ENCODE measurements around the gene HTATSF1. TPM values are rescaled to one million over a fixed set of nuclear protein-coding genes. Genes with fewer than 3 reads are reported as not detected.

HTATSF1 gene
- total RNA-seq, 1 experiment from 2014 or later: 39.7 TPM

GRCh38 chrX:136487647-136488046 lies 9.7 kb upstream of the HTATSF1 start, which contains the start of gene BRS3 (continued):
- TF ChIP-seq EZH2 (IDR thresholded peaks at IDR 0.05) (no peak), CBX3 (IDR thresholded peaks at IDR 0.05; ENCODE audit: low read depth) (no peak), JUND (IDR thresholded peaks at IDR 0.05) (no peak), RAD21 (IDR thresholded peaks at IDR 0.05; ENCODE audit: low read depth) (no peak), SP1 (IDR thresholded peaks at IDR 0.05; ENCODE audit: low read depth) (no peak)
- TF ChIP-seq, protein P1, sequence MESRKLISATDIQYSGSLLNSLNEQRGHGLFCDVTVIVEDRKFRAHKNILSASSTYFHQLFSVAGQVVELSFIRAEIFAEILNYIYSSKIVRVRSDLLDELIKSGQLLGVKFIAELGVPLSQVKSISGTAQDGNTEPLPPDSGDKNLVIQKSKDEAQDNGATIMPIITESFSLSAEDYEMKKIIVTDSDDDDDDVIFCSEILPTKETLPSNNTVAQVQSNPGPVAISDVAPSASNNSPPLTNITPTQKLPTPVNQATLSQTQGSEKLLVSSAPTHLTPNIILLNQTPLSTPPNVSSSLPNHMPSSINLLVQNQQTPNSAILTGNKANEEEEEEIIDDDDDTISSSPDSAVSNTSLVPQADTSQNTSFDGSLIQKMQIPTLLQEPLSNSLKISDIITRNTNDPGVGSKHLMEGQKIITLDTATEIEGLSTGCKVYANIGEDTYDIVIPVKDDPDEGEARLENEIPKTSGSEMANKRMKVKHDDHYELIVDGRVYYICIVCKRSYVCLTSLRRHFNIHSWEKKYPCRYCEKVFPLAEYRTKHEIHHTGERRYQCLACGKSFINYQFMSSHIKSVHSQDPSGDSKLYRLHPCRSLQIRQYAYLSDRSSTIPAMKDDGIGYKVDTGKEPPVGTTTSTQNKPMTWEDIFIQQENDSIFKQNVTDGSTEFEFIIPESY (IDR thresholded peaks at IDR 0.05; ENCODE audit: extremely low read depth, insufficient replicate concordance, low read length): no peak

DNA sequence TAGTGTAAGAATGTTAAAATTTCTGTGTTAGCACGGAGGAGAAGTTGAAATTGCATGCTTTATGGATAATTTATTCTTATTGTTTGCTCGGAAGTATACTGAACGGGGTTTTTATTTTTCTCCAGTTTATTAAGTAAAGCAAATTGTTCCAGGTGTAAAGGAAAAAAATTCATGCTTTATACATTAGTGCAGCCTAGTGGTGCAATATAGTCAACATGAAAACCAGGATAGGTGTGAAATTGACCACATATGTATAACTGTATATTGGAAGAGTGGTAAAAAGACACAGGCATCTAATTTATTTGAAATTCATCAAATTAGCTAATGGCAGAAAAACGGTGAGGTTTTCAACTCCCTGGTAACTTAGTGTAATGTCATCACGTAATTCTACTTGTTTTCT lies 8.7 kb upstream of the HTATSF1 start:
- no peaks in the 10 kb centered on the region for H3K79me2 ChIP-seq (ENCODE audit: insufficient read depth, low read length)
- H2AFZ ChIP-seq (ENCODE audit: low read depth, low read length, poor library complexity, severe bottlenecking): no peak overlapping the region
- TF ChIP-seq RAD21 (IDR thresholded peaks at IDR 0.05; ENCODE audit: low read depth): peak; percentile 45
- TF ChIP-seq ELF1 (IDR thresholded peaks at IDR 0.05; ENCODE audit: borderline replicate concordance, low read depth): no peak
- TF ChIP-seq, protein P2, sequence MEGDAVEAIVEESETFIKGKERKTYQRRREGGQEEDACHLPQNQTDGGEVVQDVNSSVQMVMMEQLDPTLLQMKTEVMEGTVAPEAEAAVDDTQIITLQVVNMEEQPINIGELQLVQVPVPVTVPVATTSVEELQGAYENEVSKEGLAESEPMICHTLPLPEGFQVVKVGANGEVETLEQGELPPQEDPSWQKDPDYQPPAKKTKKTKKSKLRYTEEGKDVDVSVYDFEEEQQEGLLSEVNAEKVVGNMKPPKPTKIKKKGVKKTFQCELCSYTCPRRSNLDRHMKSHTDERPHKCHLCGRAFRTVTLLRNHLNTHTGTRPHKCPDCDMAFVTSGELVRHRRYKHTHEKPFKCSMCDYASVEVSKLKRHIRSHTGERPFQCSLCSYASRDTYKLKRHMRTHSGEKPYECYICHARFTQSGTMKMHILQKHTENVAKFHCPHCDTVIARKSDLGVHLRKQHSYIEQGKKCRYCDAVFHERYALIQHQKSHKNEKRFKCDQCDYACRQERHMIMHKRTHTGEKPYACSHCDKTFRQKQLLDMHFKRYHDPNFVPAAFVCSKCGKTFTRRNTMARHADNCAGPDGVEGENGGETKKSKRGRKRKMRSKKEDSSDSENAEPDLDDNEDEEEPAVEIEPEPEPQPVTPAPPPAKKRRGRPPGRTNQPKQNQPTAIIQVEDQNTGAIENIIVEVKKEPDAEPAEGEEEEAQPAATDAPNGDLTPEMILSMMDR (IDR thresholded peaks at IDR 0.05 in 2 of 3, conservative IDR thresholded peaks at IDR 0.05 in 1 of 3; ENCODE audit: borderline replicate concordance in 1 of 3, insufficient read depth in 1 of 3, low read depth in 2 of 3, low read length in 2 of 3): peak in 1 of 3 experiments; percentile 16; a peak in 1 of 6 replicates
- RAD21 ChIA-PET (ENCODE audit: low non-redundant PET in 1 of 2, low total read pairs in 2 of 2, uncharacterized antibody in 2 of 2, unreplicated experiment in 2 of 2): no interaction called here
- BruUV-seq (replicated peaks): no TSS peak
- no peaks in the 10 kb centered on the region for H3K4me1 ChIP-seq (ENCODE audit: control insufficient read depth in 1 of 2, insufficient read depth in 2 of 2, low read length in 2 of 2)
- ATAC-seq (no peak), DNase-seq (ENCODE audit: low read depth, low spot score) (no peak)
- POLR2A ChIA-PET: no interaction called here
- CTCF ChIA-PET: interaction anchor here (1.6 kb wide), 1 partner anchor 460 kb away, joined by 5 read pairs; no protein-coding TSS in a partner anchor
- H3K9me2 ChIP-seq (ENCODE audit: insufficient read depth): no peaks in the 10 kb centered on the region
- H3K36me3 ChIP-seq (ENCODE audit: control insufficient read depth in 1 of 2, insufficient read depth in 2 of 2, low read length in 2 of 2): no peaks in the 10 kb centered on the region
- H3K27ac ChIP-seq (ENCODE audit: low read depth, low read length): no peak overlapping the region
- H3K9ac ChIP-seq (ENCODE audit: low read length): no peak overlapping the region
- H4K20me1 ChIP-seq (ENCODE audit: insufficient read depth): no peaks in the 10 kb centered on the region
- H3K9me3 ChIP-seq (ENCODE audit: control insufficient read depth in 1 of 2, insufficient read depth in 1 of 2, low read depth in 1 of 2, low read length in 2 of 2): no peaks in the 10 kb centered on the region
- intact Hi-C loops (cut with micrococcal nuclease): loop anchor here (1.0 kb wide), 1 partner anchor 460 kb away; no protein-coding TSS in a partner anchor
- H3K4me3 ChIP-seq (replicated peaks in 1 of 2; ENCODE audit: low read depth in 1 of 2, low read length in 2 of 2): no peak overlapping the region
- H3K27me3 ChIP-seq (ENCODE audit: insufficient read depth, low read length): peaks cover 14% of the 10 kb centered on the region; the same call in 1 of the 2 replicates
- H3K4me2 ChIP-seq (ENCODE audit: low read length): no peak overlapping the region
